MCF 10A (cell line): ENCODE data around the gene HCRTR1. TPM values are rescaled to one million over a fixed set of nuclear protein-coding genes. Genes with fewer than 3 reads are reported as not detected.

ENCODE experiments used
- BruUV-seq: library from RNA; stranded (reverse); fragments of 400-500 nt; replicated peaks from 2 replicates; lab custom pipeline; 2021; lab: Mats Ljungman, UMichigan
- CTCF ChIA-PET: fragments of 300-600 bp; sonication (Branson Sonifier 250); formaldehyde crosslinking; extraction: SDS; loops from one replicate; lab custom pipeline; 2021; ENCODE audit warnings: antibody characterized with exemption, inconsistent platforms; lab: Yijun Ruan, JAX
- POLR2A ChIA-PET: fragments of 300-600, 350-650 bp; sonication (Branson Sonifier 250); formaldehyde crosslinking; extraction: SDS; loops from one replicate; lab custom pipeline; 2020; ENCODE audit warnings: antibody characterized with exemption, inconsistent platforms; lab: Yijun Ruan, JAX
- DNase-seq: peaks from one replicate; pipeline ENCODE4 v3.0.0-alpha.2; 2018; ENCODE audit not compliant: unreplicated experiment
- H3K27ac Mint-ChIP-seq: one replicate; pipeline ENCODE4 v1.8.0; 2022; ENCODE audit warnings: mild to moderate bottlenecking, low read depth, mixed read lengths; ENCODE audit not compliant: unreplicated experiment
- H3K27me3 Mint-ChIP-seq: one replicate; pipeline ENCODE4 v1.8.0; 2022; ENCODE audit warnings: mixed read lengths; ENCODE audit not compliant: insufficient read depth, unreplicated experiment
- H3K36me3 Mint-ChIP-seq: one replicate; pipeline ENCODE4 v1.8.0; 2022; ENCODE audit warnings: mild to moderate bottlenecking, moderate library complexity, mixed read lengths; ENCODE audit not compliant: insufficient read depth, unreplicated experiment
- H3K4me1 Mint-ChIP-seq: one replicate; pipeline ENCODE4 v1.8.0; 2022; ENCODE audit warnings: mixed read lengths; ENCODE audit not compliant: insufficient read depth, unreplicated experiment
- H3K4me3 Mint-ChIP-seq: one replicate; pipeline ENCODE4 v1.8.0; 2022; ENCODE audit warnings: mild to moderate bottlenecking, moderate library complexity, mixed read lengths; ENCODE audit not compliant: unreplicated experiment
- H3K9me3 Mint-ChIP-seq: one replicate; pipeline ENCODE4 v1.8.0; 2022; ENCODE audit warnings: mixed read lengths; ENCODE audit not compliant: unreplicated experiment
- CTCF ChIP-seq: fragments of 200-600 bp; IDR thresholded peaks from one replicate; pipeline ENCODE4 v1.8.0; 2022; ENCODE audit warnings: antibody characterized with exemption, mild to moderate bottlenecking; ENCODE audit not compliant: unreplicated experiment
- intact Hi-C: fragments of 100-400 bp; cut with micrococcal nuclease; formaldehyde crosslinking; loops from 2 replicates; pipeline ENCODE4 v1.14.1; 2022
- total RNA-seq: library from RNA; stranded (reverse); gene quantifications from 2 replicates; pipeline ENCODE4 v1.2.3, GENCODE V29; 2022

Gene HCRTR1
- total RNA-seq, 1 experiment from 2014 or later = not detected

- H3K4me3 Mint-ChIP-seq = peak overlapping the region; percentile 73
- peaks cover 23% of the 10 kb centered on the region for H3K36me3 Mint-ChIP-seq
- POLR2A ChIA-PET = interaction anchor here (0.9 to 2.9 kb wide), 16 partner anchors 11 to 295 kb away, joined by 3 to 46 read pairs (median 5); partner anchors contain the start of genes COL16A1, PEF1 and TINAGL1
- BruUV-seq = TSS peak; percentile 31
- intact Hi-C loops = loop anchor here (10.0 kb wide), 1 partner anchor 295 kb away; no protein-coding TSS in a partner anchor
- DNase-seq = no peak
- TF ChIP-seq CTCF = no peak
- no peaks in the 10 kb centered on the region for H3K9me3 Mint-ChIP-seq
- no peaks in the 10 kb centered on the region for H3K27me3 Mint-ChIP-seq
- peaks cover 45% of the 10 kb centered on the region for H3K4me1 Mint-ChIP-seq
- peak overlapping the region; percentile 62 for H3K27ac Mint-ChIP-seq
- CTCF ChIA-PET = interaction anchor here (0.8 to 2.8 kb wide), 9 partner anchors 10 to 121 kb away, joined by 3 to 18 read pairs (median 5); partner anchors contain the start of gene COL16A1
Observed at GRCh38 chr1:31669433-31669785, 51.9 kb downstream of the HCRTR1 start.

GRCh38 chr1:31669786-31670592 is 52.5 kb downstream of the HCRTR1 start:
- DNase-seq = peak; percentile 97
- Mint-ChIP-seq H3K9me3 (no peaks in the 10 kb centered on the region), H3K36me3 (peaks cover 23% of the 10 kb centered on the region), H3K27ac (peak overlapping the region; percentile 62), H3K4me1 (peaks cover 45% of the 10 kb centered on the region), H3K27me3 (no peaks in the 10 kb centered on the region), H3K4me3 (peak overlapping the region; percentile 73)
- intact Hi-C loops = loop anchor here (1.0 to 10.0 kb wide), 2 partner anchors 20 to 295 kb away; no protein-coding TSS in a partner anchor
- TF ChIP-seq CTCF = no peak
- ChIA-PET POLR2A (interaction anchor here (0.5 to 2.9 kb wide), 24 partner anchors 9 to 294 kb away, joined by 3 to 46 read pairs (median 5); partner anchors contain the start of genes COL16A1, PEF1 and TINAGL1), CTCF (interaction anchor here (0.5 to 2.8 kb wide), 14 partner anchors 9 to 1511 kb away, joined by 3 to 18 read pairs (median 4); partner anchors contain the start of gene COL16A1)
- BruUV-seq = no TSS peak

DNA sequence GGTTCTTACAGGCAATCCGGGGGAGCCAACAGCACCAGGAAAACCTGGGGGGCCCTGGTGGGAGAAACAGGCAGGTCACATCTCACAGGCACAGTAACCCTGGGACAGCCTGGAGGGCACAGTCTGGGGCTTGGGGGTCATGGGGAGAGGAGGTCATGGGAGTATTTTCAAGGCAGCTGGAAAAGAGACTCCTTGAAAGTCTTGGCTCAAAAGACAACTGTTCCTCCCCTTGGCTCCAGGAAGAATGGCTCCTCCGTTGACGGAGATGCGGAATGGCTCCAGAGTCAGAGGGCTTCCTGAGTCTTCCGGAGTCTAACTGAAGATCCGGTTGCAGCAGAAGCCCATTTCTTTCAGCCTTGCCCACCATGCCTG is 53.1 kb downstream of the HCRTR1 start:
- Mint-ChIP-seq H3K27ac (peak overlapping the region; percentile 62), H3K27me3 (no peaks in the 10 kb centered on the region), H3K4me3 (peak overlapping the region; percentile 73), H3K9me3 (no peaks in the 10 kb centered on the region), H3K4me1 (peaks cover 40% of the 10 kb centered on the region), H3K36me3 (peaks cover 23% of the 10 kb centered on the region)
- intact Hi-C loops = loop anchor here (1.0 kb wide), 1 partner anchor 20 kb away; no protein-coding TSS in a partner anchor
- no peak for DNase-seq
- ChIA-PET CTCF (interaction anchor here (0.5 to 2.8 kb wide), 10 partner anchors 8 to 294 kb away, joined by 3 to 18 read pairs (median 4); partner anchors contain the start of gene COL16A1), POLR2A (interaction anchor here (0.5 to 2.9 kb wide), 20 partner anchors 8 to 234 kb away, joined by 3 to 46 read pairs (median 5); partner anchors contain the start of genes COL16A1 and PEF1)
- no TSS peak for BruUV-seq
- TF ChIP-seq CTCF = no peak

- POLR2A ChIA-PET = interaction anchor here (0.5 to 2.9 kb wide), 9 partner anchors 8 to 118 kb away, joined by 3 to 46 read pairs (median 7); partner anchors contain the start of gene COL16A1
- Mint-ChIP-seq H3K4me1 (peaks cover 34% of the 10 kb centered on the region), H3K27me3 (no peaks in the 10 kb centered on the region), H3K27ac (peak overlapping the region; percentile 62), H3K9me3 (no peaks in the 10 kb centered on the region), H3K4me3 (peak overlapping the region; percentile 73), H3K36me3 (peaks cover 23% of the 10 kb centered on the region)
- DNase-seq = no peak
- CTCF ChIA-PET = interaction anchor here (1.5 to 2.8 kb wide), 4 partner anchors 8 to 74 kb away, joined by 5 to 18 read pairs (median 8); no protein-coding TSS in a partner anchor
- intact Hi-C loops = no loop called here
- no TSS peak for BruUV-seq
- TF ChIP-seq CTCF = no peak
Observed at GRCh38 chr1:31671147-31671546, 53.7 kb downstream of the HCRTR1 start.
